Measurements from ENCODE around the gene NEK8.

DNA sequence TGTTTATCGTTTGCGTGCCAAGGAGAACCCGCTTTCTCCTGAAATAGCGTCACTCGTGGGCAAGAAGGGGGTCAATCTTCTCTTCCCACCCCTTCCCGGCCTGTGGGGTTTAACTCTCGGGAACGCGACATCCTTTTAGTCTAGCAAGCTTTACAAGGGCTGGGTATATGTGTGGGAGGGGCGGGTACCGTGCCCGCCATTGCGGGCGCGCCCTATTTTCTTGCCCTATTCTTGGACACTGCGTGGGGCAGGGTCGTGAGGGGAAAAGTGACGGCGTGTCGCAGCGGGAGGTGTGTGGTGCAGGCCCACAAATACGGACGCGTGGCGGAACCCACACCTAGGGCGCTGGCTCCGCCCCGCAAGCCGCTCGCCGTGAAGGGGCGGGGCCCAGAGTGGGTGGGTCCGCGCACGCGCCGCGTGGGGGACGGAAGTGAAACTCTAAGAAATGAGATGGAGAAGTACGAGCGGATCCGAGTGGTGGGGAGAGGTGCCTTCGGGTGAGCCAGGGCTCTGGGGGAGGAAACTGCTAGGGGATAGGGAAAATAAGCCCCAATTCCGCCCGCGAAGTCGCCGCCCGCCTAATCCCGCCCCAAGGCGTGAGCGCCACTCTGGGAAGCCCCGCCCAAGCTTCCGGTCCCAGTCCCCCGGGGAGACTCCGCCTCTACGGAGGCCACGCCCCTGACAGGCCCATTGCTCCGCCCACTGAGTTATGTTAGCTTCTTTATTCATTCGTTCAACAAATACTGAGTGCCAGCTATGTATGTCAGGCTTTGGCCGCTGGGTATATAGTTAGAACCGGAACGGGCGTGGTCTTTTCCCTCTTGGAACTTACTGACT, at the start of gene NEK8:
- TF ChIP-seq, protein P1, sequence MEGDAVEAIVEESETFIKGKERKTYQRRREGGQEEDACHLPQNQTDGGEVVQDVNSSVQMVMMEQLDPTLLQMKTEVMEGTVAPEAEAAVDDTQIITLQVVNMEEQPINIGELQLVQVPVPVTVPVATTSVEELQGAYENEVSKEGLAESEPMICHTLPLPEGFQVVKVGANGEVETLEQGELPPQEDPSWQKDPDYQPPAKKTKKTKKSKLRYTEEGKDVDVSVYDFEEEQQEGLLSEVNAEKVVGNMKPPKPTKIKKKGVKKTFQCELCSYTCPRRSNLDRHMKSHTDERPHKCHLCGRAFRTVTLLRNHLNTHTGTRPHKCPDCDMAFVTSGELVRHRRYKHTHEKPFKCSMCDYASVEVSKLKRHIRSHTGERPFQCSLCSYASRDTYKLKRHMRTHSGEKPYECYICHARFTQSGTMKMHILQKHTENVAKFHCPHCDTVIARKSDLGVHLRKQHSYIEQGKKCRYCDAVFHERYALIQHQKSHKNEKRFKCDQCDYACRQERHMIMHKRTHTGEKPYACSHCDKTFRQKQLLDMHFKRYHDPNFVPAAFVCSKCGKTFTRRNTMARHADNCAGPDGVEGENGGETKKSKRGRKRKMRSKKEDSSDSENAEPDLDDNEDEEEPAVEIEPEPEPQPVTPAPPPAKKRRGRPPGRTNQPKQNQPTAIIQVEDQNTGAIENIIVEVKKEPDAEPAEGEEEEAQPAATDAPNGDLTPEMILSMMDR (IDR thresholded peaks at IDR 0.05) = no peak
- TF ChIP-seq POLR2A (IDR thresholded peaks at IDR 0.05) = no peak

All from lower leg skin (tissue), 3 donors.